Thymus (tissue), 11 donors: ENCODE data around the gene GSK3B. TPM values are rescaled to one million over a fixed set of nuclear protein-coding genes. Genes with fewer than 3 reads are reported as not detected.
A peak's percentile ranks its signal among the peaks of the same experiment; 100 is the strongest.
"Not testable (repeated sequence)": the region's sequence is repeated elsewhere in the genome, so short reads cannot be mapped to it uniquely, and the experiment has no call there.

Experiments used
- DNase-seq, 9 donors: peaks; one replicate each; pipeline ENCODE4 v3.0.0-alpha.2; 2013; ENCODE audit warnings: low spot score in 9 of 9, low read depth in 6 of 9, missing footprints in 1 of 9
- H3K27ac ChIP-seq, 2 donors: one replicate each; pipeline ENCODE4 v1.5.1; 2013; ENCODE audit warnings: control low read depth in 1 of 2, low read depth in 1 of 2, low read length in 1 of 2, mild to moderate bottlenecking in 1 of 2, moderate library complexity in 1 of 2
- H3K27me3 ChIP-seq, 2 donors: one replicate each; pipeline ENCODE4 v1.5.1; 2013; ENCODE audit warnings: low read length in 1 of 2; ENCODE audit not compliant: control insufficient read depth in 2 of 2, insufficient read depth in 1 of 2
- H3K36me3 ChIP-seq, 2 donors: one replicate each; pipeline ENCODE4 v1.5.1; 2013; ENCODE audit warnings: low read length in 1 of 2, mild to moderate bottlenecking in 1 of 2, moderate library complexity in 1 of 2; ENCODE audit not compliant: control insufficient read depth in 2 of 2, insufficient read depth in 2 of 2
- H3K4me1 ChIP-seq, 2 donors: one replicate each; pipeline ENCODE4 v1.5.1; 2013; ENCODE audit warnings: low read length in 2 of 2; ENCODE audit not compliant: control insufficient read depth in 2 of 2, insufficient read depth in 2 of 2
- H3K4me3 ChIP-seq, 2 donors: one replicate each; pipeline ENCODE4 v1.5.1; 2013; ENCODE audit warnings: low read length in 2 of 2, control low read depth in 1 of 2, mild to moderate bottlenecking in 1 of 2
- H3K9me3 ChIP-seq, 2 donors: one replicate each; pipeline ENCODE4 v1.5.1; 2013; ENCODE audit warnings: low read length in 1 of 2, mild to moderate bottlenecking in 1 of 2; ENCODE audit not compliant: control insufficient read depth in 2 of 2, insufficient read depth in 1 of 2
- WGBS: extraction: QIAGEN DNeasy Blood & Tissue Kit; methylation state at CpG from one replicate; pipeline ENCODE4 v1.1.7; 2013; 5-methylcytosine and 5-hydroxymethylcytosine counted together
- polyA plus RNA-seq: library from polyadenylated mRNA; stranded (reverse); fragments of 200-250 nt; gene quantifications from one replicate; pipeline ENCODE4 v1.2.3, GENCODE V29; 2013
- total RNA-seq: library from RNA; stranded (reverse); fragments of 120-200 nt; gene quantifications from one replicate; pipeline ENCODE4 v1.2.4, GENCODE V29; 2013
- donor health status: healthy.

Gene GSK3B
- total and polyA plus RNA-seq, 2 donors: 10.9 to 34.0 TPM

- Histone ChIP-seq H3K27ac (no peak overlapping the region), H3K4me1 (no peaks in the 10 kb centered on the region), H3K4me3 (no peak overlapping the region), H3K27me3 (no peaks in the 10 kb centered on the region), H3K9me3 (no peaks in the 10 kb centered on the region), H3K36me3 (peaks cover 6 to 13% of the 10 kb centered on the region in 2 donors)
- WGBS: 94% methylated on average over 1 of the region's 1 CpG
- no peak for DNase-seq
Measured at GRCh38 chr3:119901148-119901547, 193.1 kb downstream of the GSK3B start.

DNA sequence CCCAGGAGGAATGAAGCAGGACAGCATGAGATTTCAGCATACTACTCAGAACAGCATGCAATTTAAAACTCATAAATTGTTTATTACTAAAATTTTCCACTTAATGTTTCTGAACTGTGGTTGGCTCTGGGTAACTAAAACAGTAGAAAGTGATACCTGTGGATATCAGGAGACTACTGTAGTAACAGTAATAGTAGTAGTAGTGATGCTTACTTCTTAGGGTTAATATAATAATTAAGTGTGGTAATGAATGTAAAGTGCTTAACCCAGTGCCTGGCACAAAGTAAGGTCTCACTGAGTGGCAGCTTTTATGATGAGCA lies 195.1 kb downstream of the GSK3B start:
- Histone ChIP-seq H3K27me3 (no peaks in the 10 kb centered on the region), H3K27ac (no peak overlapping the region), H3K4me3 (no peak overlapping the region), H3K4me1 (no peaks in the 10 kb centered on the region), H3K9me3 (no peaks in the 10 kb centered on the region), H3K36me3 (peaks cover 6 to 10% of the 10 kb centered on the region in 2 donors)
- DNase-seq: no peak

- no peak overlapping the region for H3K27ac ChIP-seq
- no peaks in the 10 kb centered on the region for H3K9me3 ChIP-seq
- WGBS: 98% methylated on average over 6 of the region's 6 CpGs
- no peaks in the 10 kb centered on the region for H3K4me1 ChIP-seq
- DNase-seq: no peak
- no peak overlapping the region for H3K4me3 ChIP-seq
- no peaks in the 10 kb centered on the region for H3K27me3 ChIP-seq
- H3K36me3 ChIP-seq: peaks cover 6 to 10% of the 10 kb centered on the region in 2 donors
Measured at GRCh38 chr3:119898478-119899191, 195.6 kb downstream of the GSK3B start.

DNA sequence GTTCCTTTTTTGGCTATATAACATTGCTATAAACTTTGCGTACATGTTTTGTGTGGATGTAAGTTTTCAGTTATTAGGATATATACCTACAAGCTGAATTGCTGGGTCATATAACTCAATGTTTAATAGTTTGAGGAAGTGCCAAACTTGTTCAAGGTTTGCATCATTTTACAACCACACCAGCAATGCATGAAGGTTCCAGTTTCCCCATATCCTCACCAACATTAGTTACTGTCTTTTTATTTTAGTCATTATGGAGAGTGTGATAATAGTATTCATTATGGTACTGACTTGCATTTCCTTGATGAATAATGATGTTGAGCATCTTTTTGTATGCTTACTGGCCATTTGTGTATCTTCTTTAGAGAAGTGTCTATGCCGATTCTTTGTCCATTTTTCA lies 200.1 kb downstream of the GSK3B start:
- H3K4me3 ChIP-seq: no peak overlapping the region
- no peaks in the 10 kb centered on the region for H3K4me1 ChIP-seq
- DNase-seq: no peak
- no peak overlapping the region for H3K27ac ChIP-seq
- WGBS: 97% methylated on average over 2 of the region's 2 CpGs
- H3K36me3 ChIP-seq: peaks cover 3 to 5% of the 10 kb centered on the region in 2 donors
- no peaks in the 10 kb centered on the region for H3K27me3 ChIP-seq
- H3K9me3 ChIP-seq: no peaks in the 10 kb centered on the region

DNA sequence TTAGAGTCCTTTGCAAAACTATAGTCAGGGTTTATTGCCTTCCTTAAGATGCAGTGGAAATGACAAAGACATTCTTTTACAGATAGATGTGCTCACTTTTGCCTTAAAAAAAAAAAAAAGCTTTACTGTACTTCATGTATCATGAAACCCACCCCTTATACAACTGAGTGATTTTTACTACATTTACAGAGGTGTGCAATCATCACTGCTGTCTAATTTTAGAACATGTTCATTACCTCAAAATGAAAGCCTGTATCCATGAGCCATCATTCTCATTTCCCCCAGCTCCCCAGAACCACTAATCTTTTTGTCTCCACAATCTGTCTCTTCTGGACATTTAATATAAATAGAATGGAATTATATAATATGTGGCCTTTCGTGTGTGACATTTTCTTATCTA lies 200.5 kb downstream of the GSK3B start:
- Histone ChIP-seq H3K36me3 (peaks cover 2 to 6% of the 10 kb centered on the region in 2 donors), H3K27ac (no peak overlapping the region), H3K4me3 (no peak overlapping the region), H3K9me3 (peaks cover 0 to 3% of the 10 kb centered on the region in 2 donors), H3K4me1 (no peaks in the 10 kb centered on the region), H3K27me3 (no peaks in the 10 kb centered on the region)
- WGBS: 98% methylated on average over 1 of the region's 1 CpG
- no peak for DNase-seq

DNA sequence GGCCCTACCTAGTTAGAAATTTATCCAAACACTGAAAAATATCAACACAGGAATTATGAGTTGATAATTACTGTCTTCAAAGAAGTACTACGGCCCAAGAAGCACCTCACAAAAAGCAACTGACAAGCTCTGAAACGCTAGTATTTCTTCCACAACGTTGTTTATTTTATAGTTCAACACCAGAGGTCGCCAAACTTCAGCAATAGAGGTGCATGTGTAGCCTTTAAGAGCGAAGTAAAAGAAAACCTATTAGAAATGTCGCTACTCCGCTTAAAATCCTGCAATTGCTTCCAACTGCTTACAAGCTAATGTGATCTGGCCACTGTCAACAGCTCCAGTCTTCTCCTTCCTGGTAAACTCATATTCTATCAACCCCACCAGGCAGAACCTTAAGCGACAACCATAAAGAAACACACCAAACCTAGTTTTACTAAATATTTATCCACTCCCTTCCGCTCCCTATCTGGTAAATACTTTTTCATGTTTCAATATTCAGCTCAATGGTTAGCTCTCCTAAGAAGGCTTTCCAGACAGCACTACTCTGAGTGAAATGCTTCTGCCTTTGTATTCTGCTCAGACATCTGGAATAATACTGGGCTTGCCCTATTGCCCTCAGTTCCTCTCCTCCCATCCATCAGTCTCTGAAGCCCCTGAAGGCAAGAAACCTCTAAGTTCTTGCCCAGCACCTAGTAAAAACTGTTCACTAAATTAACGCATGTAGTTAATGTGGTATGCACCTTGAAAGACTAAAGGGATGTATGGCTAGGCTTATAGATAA lies 202.1 kb downstream of the GSK3B start:
- Histone ChIP-seq H3K36me3 (peaks cover 3 to 7% of the 10 kb centered on the region in 2 donors), H3K27ac (no peak overlapping the region), H3K27me3 (no peaks in the 10 kb centered on the region), H3K4me3 (no peak overlapping the region), H3K9me3 (peaks cover 1 to 5% of the 10 kb centered on the region in 2 donors), H3K4me1 (no peaks in the 10 kb centered on the region)
- 55% methylated on average over 10 of the region's 10 CpGs for WGBS
- peak; percentile 32 to 85 (median 60) for DNase-seq

DNA sequence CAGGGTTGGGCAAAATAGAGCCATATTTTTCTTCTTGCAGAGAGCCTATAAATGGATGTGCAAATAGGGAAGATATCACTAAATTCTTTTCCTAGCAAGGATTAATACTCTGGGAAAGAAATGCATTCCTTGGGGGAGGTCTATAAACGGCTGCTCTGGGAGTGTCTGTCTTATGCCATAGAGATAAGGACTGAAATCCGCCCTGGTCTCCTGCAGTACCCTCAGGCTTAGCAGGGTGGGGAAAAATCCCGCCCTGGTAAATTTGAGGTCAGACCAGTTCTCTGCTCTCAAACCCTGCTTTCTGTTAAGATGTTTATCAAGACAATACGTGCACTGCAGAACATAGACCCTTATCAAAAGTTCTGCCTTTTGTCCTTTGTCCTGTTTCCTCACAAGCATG lies 205.6 kb downstream of the GSK3B start:
- H3K4me3 ChIP-seq, H3K4me1 ChIP-seq, H3K27ac ChIP-seq, DNase-seq, H3K9me3 ChIP-seq, H3K27me3 ChIP-seq: not testable (repeated sequence)
- H3K36me3 ChIP-seq: peaks cover 3 to 13% of the 10 kb centered on the region in 2 donors
- WGBS: 99% methylated on average over 4 of the region's 4 CpGs

GRCh38 chr3:119885746-119886530 lies 208.3 kb downstream of the GSK3B start:
- no peaks in the 10 kb centered on the region for H3K4me1 ChIP-seq
- H3K4me3 ChIP-seq: no peak overlapping the region
- no peak for DNase-seq
- no peak overlapping the region for H3K27ac ChIP-seq
- peaks cover 1 to 5% of the 10 kb centered on the region in 2 donors for H3K9me3 ChIP-seq
- H3K36me3 ChIP-seq: peaks cover 3 to 18% of the 10 kb centered on the region in 2 donors
- no peaks in the 10 kb centered on the region for H3K27me3 ChIP-seq
- WGBS: 95% methylated on average over 3 of the region's 3 CpGs

DNA sequence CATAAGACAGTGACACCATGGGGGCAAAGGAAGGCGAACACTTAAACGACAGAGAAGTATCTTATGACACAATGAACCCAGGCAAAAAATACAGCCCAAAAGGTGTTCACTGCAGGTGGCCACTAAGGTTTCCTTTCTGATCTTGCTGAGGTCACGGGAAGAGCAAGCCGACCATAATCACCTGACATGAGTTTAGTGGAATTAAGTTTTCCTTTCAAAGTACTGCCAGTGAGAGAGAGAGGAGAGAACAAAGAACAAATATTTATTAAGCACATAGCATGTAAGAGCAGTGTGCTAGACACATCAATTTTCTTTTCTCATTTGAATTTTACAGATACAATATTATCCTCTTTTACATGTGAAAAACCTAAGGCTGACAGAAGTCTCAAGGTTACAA lies 210.1 kb downstream of the GSK3B start:
- 96% methylated on average over 4 of the region's 4 CpGs for WGBS
- no peak for DNase-seq
- Histone ChIP-seq H3K9me3 (peaks cover 1 to 5% of the 10 kb centered on the region in 2 donors), H3K27me3 (no peaks in the 10 kb centered on the region), H3K27ac (no peak overlapping the region), H3K4me1 (no peaks in the 10 kb centered on the region), H3K36me3 (peaks cover 3 to 21% of the 10 kb centered on the region in 2 donors), H3K4me3 (no peak overlapping the region)
